ENCODE data around the gene SLC9A3.

- TF ChIP-seq POLR2A (IDR thresholded peaks at IDR 0.05; ENCODE audit: low read depth, low read length) (no peak), POLR2AphosphoS5 (IDR thresholded peaks at IDR 0.05; ENCODE audit: low read depth, low read length) (no peak), SPI1 (IDR thresholded peaks at IDR 0.05; ENCODE audit: low read depth, low read length) (no peak), TAF1 (IDR thresholded peaks at IDR 0.05; ENCODE audit: low read depth, low read length) (no peak), POU2F2 (IDR thresholded peaks at IDR 0.05; ENCODE audit: low read depth, low read length) (no peak), PAX5 (IDR thresholded peaks at IDR 0.05; ENCODE audit: insufficient read depth, low read length, severe bottlenecking) (no peak)
Measured at GRCh38 chr5:502325-503079, 21.7 kb downstream of the SLC9A3 start.
